Uterus (tissue), 2 donors: Measurements from ENCODE around the gene ADH7.

ENCODE experiments used
- CTCF ChIP-seq, 4 experiments: fragments of 200-600 bp in 2 of 4; fragments of 450-650 bp in 2 of 4; sonication (generic) in 2 of 4; IDR thresholded peaks; one replicate each; pipeline ENCODE4 v1.5.1; 2016 to 2019; ENCODE audit warnings: antibody characterized with exemption in 4 of 4, mild to moderate bottlenecking in 2 of 4, moderate library complexity in 1 of 4
- POLR2A ChIP-seq, 2 donors: fragments of 450-650 bp; IDR thresholded peaks; one replicate each; pipeline ENCODE4 v1.6.1; 2016; ENCODE audit warnings: antibody characterized with exemption in 2 of 2, mild to moderate bottlenecking in 1 of 2, moderate library complexity in 1 of 2

GRCh38 chr4:99399017-99399416, 36.1 kb downstream of the ADH7 start:
- TF ChIP-seq CTCF (IDR thresholded peaks at IDR 0.05) (no peak), POLR2A (IDR thresholded peaks at IDR 0.05) (no peak)
